GM18502 (cell line): ENCODE measurements around the gene ARHGAP18.

ENCODE experiments used
- ATAC-seq: cut with Tn5 transposase; IDR thresholded peaks from one replicate; pipeline ENCODE4 v1.9.1; 2021; ENCODE audit warnings: mild to moderate bottlenecking; ENCODE audit not compliant: unreplicated experiment, poor library complexity

Gene ARHGAP18

GRCh38 chr6:129546702-129547101, 163.3 kb downstream of the ARHGAP18 start:
- no peak for ATAC-seq

GRCh38 chr6:129544892-129545612, 164.9 kb downstream of the ARHGAP18 start:
- no peak for ATAC-seq

- no peak for ATAC-seq
Measured at GRCh38 chr6:129543981-129544380, 166.0 kb downstream of the ARHGAP18 start.

- ATAC-seq = no peak
Measured at GRCh38 chr6:129542705-129543104, 167.3 kb downstream of the ARHGAP18 start.

GRCh38 chr6:129539032-129539431, 170.9 kb downstream of the ARHGAP18 start:
- no peak for ATAC-seq

GRCh38 chr6:129536271-129536670, 173.7 kb downstream of the ARHGAP18 start:
- no peak for ATAC-seq

GRCh38 chr6:129534926-129535325, 175.1 kb downstream of the ARHGAP18 start:
- ATAC-seq = no peak
